Upper lobe of right lung (tissue), 1 donor: Measurements from ENCODE around the gene GATA5. TPM values are rescaled to one million over a fixed set of nuclear protein-coding genes. Genes with fewer than 3 reads are reported as not detected.
A peak's percentile ranks its signal among the peaks of the same experiment; 100 is the strongest.

Experiments
- ATAC-seq: fragments of 200-7000 bp; cut with Tn5 transposase; one replicate; pipeline ENCODE4 v1.9.1; 2020; ENCODE audit warnings: mild to moderate bottlenecking, moderate library complexity
- DNase-seq: peaks from one replicate; pipeline ENCODE4 v3.0.0-alpha.2; 2020
- H3K27ac ChIP-seq: fragments of 200-600 bp; one replicate; pipeline ENCODE4 v1.8.0; 2022
- H3K27me3 ChIP-seq: fragments of 200-600 bp; one replicate; pipeline ENCODE4 v1.8.0; 2022; ENCODE audit warnings: mild to moderate bottlenecking
- H3K36me3 ChIP-seq: fragments of 200-600 bp; one replicate; pipeline ENCODE4 v1.8.0; 2022
- H3K4me1 ChIP-seq: fragments of 200-600 bp; one replicate; pipeline ENCODE4 v1.8.0; 2022
- H3K4me3 ChIP-seq: fragments of 200-600 bp; one replicate; pipeline ENCODE4 v1.8.0; 2022; ENCODE audit warnings: mild to moderate bottlenecking
- H3K9me3 ChIP-seq: fragments of 200-600 bp; one replicate; pipeline ENCODE4 v1.8.0; 2022
- CTCF ChIP-seq: fragments of 200-600 bp; IDR thresholded peaks from one replicate; pipeline ENCODE4 v1.8.0; 2022; ENCODE audit warnings: antibody characterized with exemption
- intact Hi-C: fragments of 100-400 bp; cut with DNase I; formaldehyde crosslinking; loops from one replicate; pipeline ENCODE4 v1.11.0; 2022
- total RNA-seq: library from RNA; stranded (reverse); fragmentation: NEBNext Ultra II Directional; extraction: Animal tissue kit (Norgen Biotek cat#: 25700); gene quantifications from one replicate; pipeline ENCODE4 v1.2.1, GENCODE V29; 2021
- donor health status: DM: no; HTN: yes; CAD: no; lungs with severe emphysema.

GATA5 gene
- total RNA-seq, 1 donor from 2014 or later = 2.5 TPM

GRCh38 chr20:62499758-62500236, 24.0 kb upstream of the GATA5 start:
- ATAC-seq (no peak), DNase-seq (no peak)
- no peaks in the 10 kb centered on the region for H3K27me3 ChIP-seq
- no peak for TF ChIP-seq CTCF
- no peaks in the 10 kb centered on the region for H3K36me3 ChIP-seq
- H3K9me3 ChIP-seq = no peaks in the 10 kb centered on the region
- intact Hi-C loops = loop anchor here (5.0 kb wide), 1 partner anchor 118 kb away; no protein-coding TSS in a partner anchor
- no peak overlapping the region for H3K4me3 ChIP-seq
- H3K4me1 ChIP-seq = peaks cover 10% of the 10 kb centered on the region
- H3K27ac ChIP-seq = no peak overlapping the region

- H3K4me1 ChIP-seq = peaks cover 10% of the 10 kb centered on the region
- intact Hi-C loops = no loop called here
These were observed 23.1 kb upstream of the GATA5 start for GRCh38 chr20:62498874-62499273.

GRCh38 chr20:62496568-62497218, 20.9 kb upstream of the GATA5 start:
- no peaks in the 10 kb centered on the region for H3K36me3 ChIP-seq
- TF ChIP-seq CTCF = peak; percentile 68
- H3K4me3 ChIP-seq = no peak overlapping the region
- intact Hi-C loops = no loop called here
- ATAC-seq (no peak), DNase-seq (no peak)
- no peaks in the 10 kb centered on the region for H3K9me3 ChIP-seq
- peaks cover 10% of the 10 kb centered on the region for H3K4me1 ChIP-seq
- no peaks in the 10 kb centered on the region for H3K27me3 ChIP-seq
- no peak overlapping the region for H3K27ac ChIP-seq

More at GRCh38 chr20:62498874-62499273, 23.1 kb upstream of the GATA5 start:
- H3K4me3 ChIP-seq = no peak overlapping the region
- no peak overlapping the region for H3K27ac ChIP-seq
- no peak for TF ChIP-seq CTCF
- DNase-seq (no peak), ATAC-seq (no peak)
- no peaks in the 10 kb centered on the region for H3K9me3 ChIP-seq
- no peaks in the 10 kb centered on the region for H3K36me3 ChIP-seq
- no peaks in the 10 kb centered on the region for H3K27me3 ChIP-seq

GRCh38 chr20:62495749-62496567, 20.2 kb upstream of the GATA5 start:
- peaks cover 10% of the 10 kb centered on the region for H3K4me1 ChIP-seq
- DNase-seq = no peak
- TF ChIP-seq CTCF = no peak
- no peak for ATAC-seq
- H3K27ac ChIP-seq = peak overlapping the region; percentile 47
- no peaks in the 10 kb centered on the region for H3K27me3 ChIP-seq
- no peak overlapping the region for H3K4me3 ChIP-seq
- intact Hi-C loops = no loop called here
- no peaks in the 10 kb centered on the region for H3K9me3 ChIP-seq
- H3K36me3 ChIP-seq = no peaks in the 10 kb centered on the region

DNA sequence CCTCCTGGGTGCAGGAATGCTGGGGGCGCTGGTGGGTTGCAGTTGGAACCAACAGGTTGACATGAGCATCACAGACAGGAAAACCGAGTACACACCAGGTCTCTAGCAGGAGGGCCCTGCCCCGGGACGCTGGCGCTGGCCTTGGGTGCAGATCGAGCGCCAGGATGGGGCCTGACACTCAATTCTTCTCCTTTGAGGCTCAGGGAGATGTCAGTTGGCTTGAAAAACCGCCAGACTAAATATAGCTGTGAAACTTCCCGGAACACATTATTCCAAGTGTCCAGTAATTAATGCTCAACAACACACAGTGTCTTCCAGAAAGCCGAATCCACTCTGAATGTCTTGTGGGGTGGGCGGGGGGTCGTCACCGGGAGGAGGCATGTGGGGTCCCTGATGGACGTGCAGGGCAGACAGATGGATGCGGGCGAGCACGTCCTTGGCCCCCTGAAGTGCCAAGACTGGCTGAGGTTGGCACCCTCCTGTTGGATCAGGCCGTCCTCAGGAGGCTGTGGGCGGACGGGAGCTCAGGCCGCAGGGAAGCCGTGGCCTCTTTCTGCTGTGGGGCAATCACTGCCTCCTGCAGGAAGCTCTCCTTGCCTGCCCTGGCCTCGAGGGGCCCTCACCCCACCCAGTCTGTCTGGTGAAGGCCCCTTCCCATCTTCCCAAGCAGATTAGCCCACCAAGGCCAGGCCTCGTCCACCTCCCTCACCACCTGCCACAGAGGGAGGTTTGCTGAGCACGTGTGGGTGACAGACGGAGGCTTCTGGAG, 19.4 kb upstream of the GATA5 start:
- intact Hi-C loops = no loop called here
- H3K4me1 ChIP-seq = peaks cover 10% of the 10 kb centered on the region
- no peak overlapping the region for H3K4me3 ChIP-seq
- H3K27me3 ChIP-seq = no peaks in the 10 kb centered on the region
- H3K36me3 ChIP-seq = no peaks in the 10 kb centered on the region
- DNase-seq (no peak), ATAC-seq (no peak)
- H3K9me3 ChIP-seq = no peaks in the 10 kb centered on the region
- TF ChIP-seq CTCF = no peak
- H3K27ac ChIP-seq = peak overlapping the region; percentile 47
